LNCAP (cell line): ENCODE results near the gene OGFOD1.

Source experiments
- CTCF ChIP-seq: fragments of 450-650 bp; IDR thresholded peaks from 2 replicates; pipeline ENCODE4 v1.5.1; 2017; ENCODE audit warnings: mild to moderate bottlenecking

The OGFOD1 gene

GRCh38 chr16:56422896-56423441 is 28.4 kb upstream of the OGFOD1 start:
- TF ChIP-seq CTCF = no peak

- no peak for TF ChIP-seq CTCF
Observed at GRCh38 chr16:56423584-56424403, 27.6 kb upstream of the OGFOD1 start.

- no peak for TF ChIP-seq CTCF
Observed at GRCh38 chr16:56424404-56424764, 27.0 kb upstream of the OGFOD1 start.

DNA sequence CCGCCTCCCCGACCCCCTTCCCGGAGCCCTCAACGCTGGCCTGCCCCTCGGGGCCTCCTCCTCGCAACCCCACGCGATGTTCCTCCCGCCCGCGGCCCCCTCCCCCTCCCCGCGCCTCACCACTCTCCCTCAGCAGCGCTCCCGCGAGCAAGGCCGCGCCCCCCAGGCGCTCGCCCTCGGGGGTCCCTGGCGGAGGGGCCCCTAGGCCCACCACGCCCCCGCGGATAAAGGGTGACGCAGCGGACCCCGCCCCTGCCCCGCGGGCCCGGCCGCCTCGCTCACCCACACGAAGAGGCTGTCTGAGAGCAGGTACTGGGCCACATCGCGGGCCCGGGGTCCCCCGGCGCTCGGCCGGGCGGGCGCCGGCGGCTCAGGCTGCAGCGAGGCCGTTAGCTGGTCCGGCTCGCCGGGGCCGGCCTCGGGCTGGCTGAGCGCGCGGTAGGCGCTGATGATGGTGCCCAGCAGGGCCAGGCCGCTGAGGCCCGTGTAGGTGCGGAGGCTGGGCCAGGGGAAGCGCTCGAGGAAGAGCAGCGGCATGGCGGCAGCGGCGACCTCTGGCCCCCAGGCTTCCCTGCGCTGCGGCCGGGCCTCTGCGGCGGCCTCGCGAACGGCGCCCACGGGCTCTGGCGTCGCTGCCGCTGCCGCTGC is 26.4 kb upstream of the OGFOD1 start:
- TF ChIP-seq CTCF = no peak

DNA sequence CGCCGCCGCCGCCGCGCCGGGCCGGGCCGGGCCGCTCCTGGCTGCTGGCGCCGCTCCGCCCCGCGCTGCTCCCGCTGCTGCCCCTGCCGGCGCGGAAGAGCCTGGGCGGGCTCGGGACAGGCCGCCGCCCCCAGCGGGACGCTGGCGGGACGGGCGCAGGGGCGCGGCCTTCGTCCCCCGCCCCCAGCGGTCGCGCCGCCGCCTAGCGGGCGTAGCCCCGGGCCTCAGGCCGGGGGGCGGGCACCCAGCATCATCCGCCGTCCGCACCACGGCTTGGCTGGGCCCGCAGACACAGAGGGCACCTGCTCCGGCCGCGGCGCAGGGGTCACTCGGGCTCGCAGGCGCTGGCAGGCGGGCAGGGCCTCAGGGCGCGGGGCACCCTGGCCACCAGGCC is 25.9 kb upstream of the OGFOD1 start, which contains the start of gene AMFR:
TSS of gene AMFR (minus strand) at position 107 of the 394 bp plus-strand sequence. CDS start 218 bp downstream, outside the sequence.
- peak; percentile 49 for TF ChIP-seq CTCF

GRCh38 chr16:56426585-56426984 is 24.8 kb upstream of the OGFOD1 start:
- TF ChIP-seq CTCF = no peak

GRCh38 chr16:56428091-56428490 is 23.3 kb upstream of the OGFOD1 start:
- TF ChIP-seq CTCF = no peak
